Left ventricle myocardium superior (tissue), 1 donor: ENCODE results near the gene CNOT8. TPM values are rescaled to one million over a fixed set of nuclear protein-coding genes. Genes with fewer than 3 reads are reported as not detected.
A peak's percentile ranks its signal among the peaks of the same experiment; 100 is the strongest.
"Not testable (repeated sequence)": the region's sequence is repeated elsewhere in the genome, so short reads cannot be mapped to it uniquely, and the experiment has no call there.

Experiments
- ATAC-seq: fragments of 200-7000 bp; cut with Tn5 transposase; one replicate; pipeline ENCODE4 v1.9.1; 2020; ENCODE audit warnings: mild to moderate bottlenecking, moderate library complexity
- DNase-seq: peaks from one replicate; pipeline ENCODE4 v3.0.0-alpha.2; 2020
- intact Hi-C: fragments of 100-400 bp; cut with micrococcal nuclease; formaldehyde crosslinking; loops from one replicate; pipeline ENCODE4 v1.11.0; 2022
- microRNA-seq: library from miRNA; unstranded; fragments of <30 nt; microRNA quantifications from one replicate; pipeline ENCODE4 v1.2.0, GENCODE V29; 2020; ENCODE audit warnings: borderline number of aligned reads
- total RNA-seq: library from RNA; stranded (reverse); fragmentation: NEBNext Ultra II Directional; extraction: Animal tissue kit (Norgen Biotek cat#: 25700); gene quantifications from one replicate; pipeline ENCODE4 v1.2.1, GENCODE V29; 2021
- donor health status: DM: no; HTN: yes; CAD: no; lungs with severe emphysema.

CNOT8 gene
- total RNA-seq, 1 donor from 2014 or later = 26.1 TPM

- DNase-seq = no peak
- ATAC-seq = peak; percentile 60
- intact Hi-C loops = no loop called here
These were observed 39.8 kb downstream of the CNOT8 start for GRCh38 chr5:154898210-154898609.

- intact Hi-C loops = no loop called here
- ATAC-seq (peak; percentile 20), DNase-seq (no peak)
These were observed 40.9 kb downstream of the CNOT8 start for GRCh38 chr5:154899151-154899816.

- intact Hi-C loops = no loop called here
- ATAC-seq (no peak), DNase-seq (no peak)
These were observed 41.6 kb downstream of the CNOT8 start for GRCh38 chr5:154900066-154900465.

GRCh38 chr5:154901276-154901675 is 42.8 kb downstream of the CNOT8 start:
- intact Hi-C loops = no loop called here
- no peak for ATAC-seq
- DNase-seq = no peak

GRCh38 chr5:154901913-154902312 is 43.5 kb downstream of the CNOT8 start:
- DNase-seq (no peak), ATAC-seq (no peak)
- intact Hi-C loops = no loop called here

- intact Hi-C loops, ATAC-seq, DNase-seq: not testable (repeated sequence)
These were observed 47.2 kb downstream of the CNOT8 start for GRCh38 chr5:154905601-154906000.

GRCh38 chr5:154916874-154917273 is 58.4 kb downstream of the CNOT8 start:
- intact Hi-C loops = no loop called here

GRCh38 chr5:154917757-154918156 is 59.3 kb downstream of the CNOT8 start:
- ATAC-seq = no peak
- intact Hi-C loops = no loop called here
- no peak for DNase-seq

More at GRCh38 chr5:154916874-154917273, 58.4 kb downstream of the CNOT8 start:
- DNase-seq (no peak), ATAC-seq (no peak)

- DNase-seq (no peak), ATAC-seq (no peak)
- intact Hi-C loops = no loop called here
These were observed 65.3 kb downstream of the CNOT8 start for GRCh38 chr5:154923441-154924430.

Small RNA genes lying within 50 kb of the gene (microRNA-seq; reads per million reads assigned to microRNA genes)
- gene MIR378H = not detected

Other genes with a start within 250 kb of the CNOT8 start
- 155 TPM for gene LARP1, start 103.2 kb upstream of the CNOT8 start, total RNA-seq
- 26.1 TPM for gene FAXDC2, start 8.0 kb upstream of the CNOT8 start, total RNA-seq
- gene GEMIN5, start 79.6 kb downstream of the CNOT8 start, total RNA-seq = 14.9 TPM
- 79.1 TPM for gene MRPL22, start 82.4 kb downstream of the CNOT8 start, total RNA-seq
- gene KIF4B, start 155.1 kb downstream of the CNOT8 start, total RNA-seq = 0.05 TPM